Hepatocyte (in vitro differentiated cells): ENCODE results near the gene SLC6A20. TPM values are rescaled to one million over a fixed set of nuclear protein-coding genes. Genes with fewer than 3 reads are reported as not detected.
"Not testable (repeated sequence)": the region's sequence is repeated elsewhere in the genome, so short reads cannot be mapped to it uniquely, and the experiment has no call there.

Experiments
- DNase-seq: peaks from one replicate; pipeline ENCODE4 v3.0.0-alpha.2; 2016; ENCODE audit warnings: low spot score
- H2AFZ ChIP-seq: fragments of 200-600 bp; sonication (generic); 2 replicates; pipeline ENCODE4 v1.6.0; 2016; ENCODE audit warnings: antibody characterized with exemption, mild to moderate bottlenecking
- H3K27ac ChIP-seq: fragments of 200-600 bp; sonication (generic); 2 replicates; pipeline ENCODE4 v1.5.1; 2016; ENCODE audit warnings: mild to moderate bottlenecking
- H3K27me3 ChIP-seq: fragments of 200-600 bp; sonication (generic); 2 replicates; pipeline ENCODE4 v1.6.1; 2016
- H3K36me3 ChIP-seq: fragments of 200-600 bp; sonication (generic); replicated peaks from 2 replicates; pipeline ENCODE4 v1.5.1; 2016; ENCODE audit warnings: low read depth; ENCODE audit not compliant: insufficient read depth
- H3K4me1 ChIP-seq: fragments of 200-600 bp; sonication (generic); 2 replicates; pipeline ENCODE4 v1.5.1; 2016; ENCODE audit warnings: mild to moderate bottlenecking, moderate library complexity; ENCODE audit not compliant: insufficient read depth
- H3K4me2 ChIP-seq: fragments of 200-600 bp; sonication (generic); 2 replicates; pipeline ENCODE4 v1.6.0; 2016
- H3K4me3 ChIP-seq: fragments of 200-600 bp; sonication (generic); 2 replicates; pipeline ENCODE4 v1.5.1; 2016; ENCODE audit warnings: mild to moderate bottlenecking
- H3K79me2 ChIP-seq: fragments of 200-600 bp; sonication (generic); 2 replicates; pipeline ENCODE4 v1.6.0; 2017; ENCODE audit warnings: mild to moderate bottlenecking
- H3K9me2 ChIP-seq: fragments of 200-600 bp; sonication (generic); replicated peaks from 2 replicates; pipeline ENCODE4 v1.6.0; 2017; ENCODE audit warnings: mild to moderate bottlenecking; ENCODE audit not compliant: insufficient read depth
- H3K9me3 ChIP-seq: fragments of 200-600 bp; sonication (generic); 2 replicates; pipeline ENCODE4 v1.5.1; 2016; ENCODE audit warnings: low read depth, mild to moderate bottlenecking
- H4K20me1 ChIP-seq: fragments of 200-600 bp; sonication (generic); 2 replicates; pipeline ENCODE4 v1.6.0; 2016; ENCODE audit warnings: mild to moderate bottlenecking; ENCODE audit not compliant: insufficient read depth, poor library complexity, severe bottlenecking
- CTCF ChIP-seq: fragments of 200-600 bp; sonication (generic); IDR thresholded peaks from 2 replicates; pipeline ENCODE4 v1.5.1; 2016; ENCODE audit warnings: antibody characterized with exemption, mild to moderate bottlenecking; ENCODE audit not compliant: poor library complexity
- EZH2 ChIP-seq: fragments of 200-600 bp; sonication (generic); IDR thresholded peaks from 2 replicates; pipeline ENCODE4 v1.6.1; 2016; ENCODE audit warnings: antibody characterized with exemption, mild to moderate bottlenecking, borderline replicate concordance
- EZH2phosphoT487 ChIP-seq: fragments of 200-600 bp; sonication (generic); IDR thresholded peaks from one replicate; pipeline ENCODE4 v1.6.1; 2018; ENCODE audit warnings: antibody characterized with exemption, mild to moderate bottlenecking, low read depth, moderate library complexity; ENCODE audit not compliant: unreplicated experiment, severe bottlenecking
- WGBS: methylation state at CpG from one replicate; pipeline ENCODE4 v1.1.6; 2016; ENCODE audit warnings: low lambda C conversion rate; ENCODE audit errors: missing lambda C conversion rate; 5-methylcytosine and 5-hydroxymethylcytosine counted together
- polyA plus RNA-seq: library from polyadenylated mRNA; unstranded; fragments of >200 nt; fragmentation: Nextera tagmentation; extraction: Ambion mirVana; gene quantifications from 2 replicates; pipeline ENCODE4 v1.2.1, GENCODE V29; 2016
- total RNA-seq: library from RNA; depleted of rRNA; stranded (reverse); fragments of >200 nt; gene quantifications from 2 replicates; pipeline ENCODE4 v1.2.3, GENCODE V29; 2014

The SLC6A20 gene
- total and polyA plus RNA-seq, 2 experiments from 2014 or later = 5.7 to 9.6 TPM

GRCh38 chr3:45759851-45760250 is 36.5 kb downstream of the SLC6A20 start:
- no peak overlapping the region for H2AFZ ChIP-seq
- no peaks in the 10 kb centered on the region for H3K4me1 ChIP-seq
- H3K9me3 ChIP-seq = no peaks in the 10 kb centered on the region
- H3K27ac ChIP-seq = no peak overlapping the region
- no peaks in the 10 kb centered on the region for H3K27me3 ChIP-seq
- no peaks in the 10 kb centered on the region for H3K9me2 ChIP-seq
- no peaks in the 10 kb centered on the region for H3K36me3 ChIP-seq
- TF ChIP-seq EZH2 = no peak
- no peak for TF ChIP-seq EZH2phosphoT487
- no peak for TF ChIP-seq CTCF
- H4K20me1 ChIP-seq = no peaks in the 10 kb centered on the region
- no peak overlapping the region for H3K4me2 ChIP-seq
- no peak for DNase-seq
- 83% methylated on average over 12 of the region's 12 CpGs for WGBS
- no peak overlapping the region for H3K4me3 ChIP-seq
- no peaks in the 10 kb centered on the region for H3K79me2 ChIP-seq

- Histone ChIP-seq H4K20me1 (no peaks in the 10 kb centered on the region), H3K36me3 (no peaks in the 10 kb centered on the region), H3K4me1 (no peaks in the 10 kb centered on the region), H3K9me3 (no peaks in the 10 kb centered on the region), H3K79me2 (no peaks in the 10 kb centered on the region), H3K4me2 (no peak overlapping the region), H3K27ac (no peak overlapping the region), H3K4me3 (no peak overlapping the region), H3K9me2 (no peaks in the 10 kb centered on the region), H2AFZ (no peak overlapping the region), H3K27me3 (no peaks in the 10 kb centered on the region)
- TF ChIP-seq EZH2 (no peak), EZH2phosphoT487 (no peak), CTCF (no peak)
- no peak for DNase-seq
- WGBS = 91% methylated on average over 15 of the region's 16 CpGs
These were observed 37.5 kb downstream of the SLC6A20 start for GRCh38 chr3:45758871-45759270.

- not testable (repeated sequence) for H3K9me3 ChIP-seq, H3K4me3 ChIP-seq, H3K27ac ChIP-seq, H3K79me2 ChIP-seq, H3K4me2 ChIP-seq, H4K20me1 ChIP-seq, H3K9me2 ChIP-seq, H3K4me1 ChIP-seq, H2AFZ ChIP-seq, H3K27me3 ChIP-seq, H3K36me3 ChIP-seq, DNase-seq
- WGBS = 44% methylated on average over 7 of the region's 7 CpGs
These were observed 39.2 kb downstream of the SLC6A20 start for GRCh38 chr3:45757141-45757540.

- H3K9me2 ChIP-seq = no peaks in the 10 kb centered on the region
- no peak overlapping the region for H2AFZ ChIP-seq
- H3K27ac ChIP-seq = no peak overlapping the region
- TF ChIP-seq CTCF (no peak), EZH2 (no peak)
- H3K4me2 ChIP-seq = no peak overlapping the region
- H3K36me3 ChIP-seq = no peaks in the 10 kb centered on the region
- H3K9me3 ChIP-seq = no peaks in the 10 kb centered on the region
- no peaks in the 10 kb centered on the region for H4K20me1 ChIP-seq
- H3K79me2 ChIP-seq = no peaks in the 10 kb centered on the region
- H3K27me3 ChIP-seq = no peaks in the 10 kb centered on the region
- H3K4me3 ChIP-seq = no peak overlapping the region
- H3K4me1 ChIP-seq = no peaks in the 10 kb centered on the region
- no peak for DNase-seq
- 49% methylated on average over 6 of the region's 6 CpGs for WGBS
These were observed 40.3 kb downstream of the SLC6A20 start for GRCh38 chr3:45756055-45756454.
